HG02973 (cell line): ENCODE measurements around the gene SDK1.
A peak's percentile ranks its signal among the peaks of the same experiment; 100 is the strongest.

Source experiments
- ATAC-seq: cut with Tn5 transposase; IDR thresholded peaks from one replicate; pipeline ENCODE4 v1.9.1; 2021; ENCODE audit warnings: moderate library complexity; ENCODE audit not compliant: unreplicated experiment

SDK1 gene

GRCh38 chr7:3861386-3861785 is 560.3 kb downstream of the SDK1 start:
- ATAC-seq = no peak

GRCh38 chr7:3861941-3862340 is 560.9 kb downstream of the SDK1 start:
- ATAC-seq = peak; percentile 66

DNA sequence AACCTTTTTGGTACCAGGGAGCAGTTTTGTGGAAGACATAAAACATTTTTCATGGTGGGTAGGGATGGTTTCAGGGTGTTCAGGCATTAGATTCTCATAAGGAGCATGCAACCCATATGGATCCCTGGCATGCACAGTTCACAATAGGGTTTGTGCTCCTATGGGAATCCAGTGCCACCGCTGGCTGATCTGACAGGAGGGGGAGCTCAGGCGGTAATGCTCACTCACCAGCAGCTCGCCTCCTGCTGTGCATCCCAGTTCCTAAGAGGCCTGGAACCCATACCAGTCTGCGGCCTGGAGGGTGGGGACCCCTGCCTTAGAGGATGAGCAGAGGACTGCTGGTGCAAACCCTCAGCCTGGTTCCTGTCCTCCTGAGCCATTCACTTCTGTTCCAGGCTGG is 561.7 kb downstream of the SDK1 start:
- no peak for ATAC-seq

GRCh38 chr7:3866277-3866676 is 565.2 kb downstream of the SDK1 start:
- no peak for ATAC-seq

DNA sequence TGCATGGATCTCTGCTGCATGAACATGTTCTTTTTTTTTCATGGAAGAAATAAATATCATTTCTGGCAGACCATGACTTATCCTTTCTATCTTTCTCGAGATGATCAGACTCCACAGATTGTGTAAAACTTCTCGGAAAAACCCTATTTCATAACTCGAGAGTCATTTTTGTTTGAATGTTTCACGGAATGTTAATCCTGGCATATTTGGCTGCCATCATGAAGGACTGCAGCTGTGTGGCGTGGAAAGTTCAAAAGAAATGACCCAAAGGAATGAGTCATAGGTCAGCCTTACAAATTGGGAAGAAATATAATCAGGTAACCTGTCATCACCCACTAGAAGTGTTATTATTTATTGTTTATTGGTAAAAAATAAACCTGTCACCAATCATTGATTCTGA is 566.8 kb downstream of the SDK1 start:
- ATAC-seq = no peak

- no peak for ATAC-seq
Measured at GRCh38 chr7:3879355-3880075, 578.5 kb downstream of the SDK1 start.

DNA sequence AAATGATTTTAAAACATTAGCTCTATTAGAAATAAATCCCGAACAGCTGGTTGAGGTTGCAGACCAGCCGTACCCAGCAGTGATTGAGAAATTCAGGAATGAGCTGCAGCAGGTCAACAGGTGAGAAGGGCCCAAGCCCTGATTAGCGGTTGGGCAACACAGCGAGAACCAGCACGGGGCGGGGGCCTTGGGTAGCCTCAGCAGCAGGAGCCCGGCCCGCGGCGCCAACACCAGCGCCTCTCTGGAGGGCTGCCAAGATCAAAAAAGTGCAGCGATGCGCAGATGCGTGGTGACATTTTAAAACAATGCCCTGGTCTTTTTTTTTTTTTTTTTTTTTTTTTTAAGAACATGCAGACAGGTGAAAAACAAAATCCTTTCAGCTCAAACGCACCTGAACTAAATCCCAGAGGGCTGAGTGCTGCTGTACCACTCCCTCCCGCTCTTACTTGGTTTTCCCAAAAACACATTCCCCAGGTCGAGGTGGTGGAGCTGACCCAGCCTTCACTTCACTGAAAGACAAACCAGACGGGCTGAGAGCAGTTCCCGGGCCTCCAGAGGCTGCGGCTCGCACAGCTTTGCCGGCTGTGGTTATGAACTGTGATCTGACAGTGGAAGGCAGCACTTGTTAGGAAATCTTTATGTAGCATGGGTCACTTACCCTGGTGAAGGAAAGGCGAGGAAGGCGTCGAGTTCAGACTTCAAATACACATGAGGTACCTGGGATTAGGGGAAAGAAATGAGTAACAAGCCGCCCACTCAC is 579.4 kb downstream of the SDK1 start:
- ATAC-seq = no peak

DNA sequence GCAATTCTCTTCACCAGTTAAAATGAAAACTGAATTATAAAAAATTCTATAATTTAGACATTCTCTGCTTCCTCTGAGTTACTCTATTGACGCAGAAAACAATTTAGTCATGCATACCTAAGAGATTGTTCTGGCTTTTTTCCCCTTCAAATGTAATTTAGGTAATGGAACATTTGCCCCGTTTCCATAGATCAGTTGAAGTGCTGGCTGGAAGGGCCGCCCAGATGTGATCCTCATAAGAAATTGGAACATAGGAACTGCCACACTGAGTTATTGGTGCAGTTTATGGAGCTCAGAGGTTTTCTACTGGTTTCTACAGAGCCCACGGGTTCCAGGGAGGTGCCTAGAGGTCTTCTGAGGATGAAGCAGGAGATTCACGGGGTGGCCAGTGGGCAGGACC is 581.7 kb downstream of the SDK1 start:
- no peak for ATAC-seq

DNA sequence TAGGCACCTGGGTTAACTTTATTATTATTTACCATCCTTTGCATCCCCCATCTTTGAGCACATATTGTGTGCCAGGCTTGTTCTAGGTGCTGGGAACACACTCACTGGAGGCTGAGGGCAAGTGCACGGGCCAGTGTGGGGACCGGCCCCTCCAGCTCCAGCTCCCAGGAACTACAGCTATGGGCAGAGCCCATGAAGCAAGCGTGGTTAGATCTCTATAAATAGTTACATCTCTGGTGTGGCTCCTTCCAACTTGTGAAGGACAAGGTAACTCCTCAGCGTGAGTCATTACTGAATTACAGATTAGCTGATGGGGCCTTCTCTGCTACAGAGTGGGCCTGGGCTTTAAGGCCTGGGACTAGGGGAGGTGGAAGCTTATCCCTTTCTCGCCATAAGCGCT is 583.5 kb downstream of the SDK1 start:
- no peak for ATAC-seq

- no peak for ATAC-seq
Measured at GRCh38 chr7:3887096-3887690, 586.1 kb downstream of the SDK1 start.

GRCh38 chr7:3888096-3888495 is 587.0 kb downstream of the SDK1 start:
- ATAC-seq = no peak

- no peak for ATAC-seq
Measured at GRCh38 chr7:3892157-3892556, 591.1 kb downstream of the SDK1 start.

GRCh38 chr7:3892686-3893085 is 591.6 kb downstream of the SDK1 start:
- ATAC-seq = no peak

- no peak for ATAC-seq
Measured at GRCh38 chr7:3893151-3893788, 592.2 kb downstream of the SDK1 start.

GRCh38 chr7:3893789-3894153 is 592.7 kb downstream of the SDK1 start:
- no peak for ATAC-seq

GRCh38 chr7:3895341-3896116 is 594.5 kb downstream of the SDK1 start:
- ATAC-seq = no peak

DNA sequence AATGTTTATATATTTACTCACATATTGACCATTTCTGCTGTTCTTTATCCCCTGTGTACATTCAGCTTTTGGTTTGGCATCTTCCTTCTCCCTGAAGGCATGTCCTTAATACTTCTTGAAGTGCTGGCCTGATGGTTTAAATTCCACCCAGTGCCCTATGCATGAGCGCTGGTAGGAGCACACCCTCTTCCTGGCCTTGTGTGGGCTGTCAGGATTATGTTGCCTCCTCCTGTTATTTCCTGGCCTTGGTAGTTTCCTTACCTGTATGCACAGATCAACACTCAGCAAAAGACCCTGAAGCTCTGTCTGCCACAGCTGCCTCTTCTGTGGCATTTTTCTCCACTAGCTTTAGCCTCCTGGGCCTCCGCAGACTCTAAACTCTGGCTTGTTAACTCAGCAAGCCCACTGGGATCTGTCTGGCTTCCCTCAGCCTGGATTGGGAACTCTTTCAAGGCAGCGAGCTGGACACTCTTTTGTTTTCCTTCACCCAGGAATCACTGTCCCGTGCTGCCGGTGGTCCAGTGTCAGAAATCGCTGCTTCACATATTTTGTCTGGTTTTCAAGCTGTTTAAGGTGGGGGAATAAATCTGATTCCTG is 595.2 kb downstream of the SDK1 start:
- no peak for ATAC-seq

DNA sequence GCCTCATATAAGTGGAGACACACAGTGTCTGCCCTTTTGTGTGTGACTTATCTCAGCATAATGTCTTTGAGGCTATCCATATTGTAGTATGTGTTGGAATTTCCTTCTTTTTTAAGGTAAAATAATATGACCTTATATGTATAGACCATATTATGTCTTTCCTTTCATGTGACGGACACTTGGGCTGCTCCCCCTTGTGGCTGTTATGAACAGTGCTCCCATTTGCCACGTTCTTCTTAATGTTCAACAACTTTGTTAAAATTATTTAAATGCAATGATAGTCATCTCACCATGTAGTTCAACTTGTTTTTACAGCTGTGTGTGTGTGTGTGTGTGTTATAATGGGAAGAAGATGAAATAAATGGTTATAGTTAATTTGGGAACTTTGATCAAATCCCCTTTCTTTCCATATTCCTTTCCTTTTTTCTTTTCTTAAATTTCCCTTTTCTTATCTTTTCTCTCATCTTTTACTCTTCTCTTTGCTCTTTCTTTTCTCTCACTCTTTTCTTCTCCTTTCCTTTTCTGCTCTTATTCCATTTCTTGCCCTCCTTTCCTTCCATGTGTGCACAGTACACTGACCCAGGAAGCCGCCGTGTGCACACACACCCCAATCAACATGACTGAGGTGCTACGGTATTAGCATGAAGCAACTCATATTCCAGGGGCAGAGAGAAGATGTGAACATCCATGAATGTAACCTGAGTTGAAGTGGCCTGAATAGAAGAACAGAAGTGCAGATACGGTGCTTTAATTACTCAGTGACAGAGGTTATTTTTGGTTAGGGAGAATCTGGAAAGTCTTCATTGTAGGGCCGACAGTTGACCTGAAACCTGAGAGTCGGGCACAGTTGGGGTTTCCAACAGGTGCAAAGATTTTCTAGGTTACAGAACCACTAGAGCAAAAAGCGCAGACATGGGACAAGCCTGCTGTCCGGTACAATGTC is 596.6 kb downstream of the SDK1 start:
- no peak for ATAC-seq

- ATAC-seq = no peak
Measured at GRCh38 chr7:3899559-3899991, 598.5 kb downstream of the SDK1 start.
